ENCODE measurements around the gene TTC7B.

Gene TTC7B

DNA sequence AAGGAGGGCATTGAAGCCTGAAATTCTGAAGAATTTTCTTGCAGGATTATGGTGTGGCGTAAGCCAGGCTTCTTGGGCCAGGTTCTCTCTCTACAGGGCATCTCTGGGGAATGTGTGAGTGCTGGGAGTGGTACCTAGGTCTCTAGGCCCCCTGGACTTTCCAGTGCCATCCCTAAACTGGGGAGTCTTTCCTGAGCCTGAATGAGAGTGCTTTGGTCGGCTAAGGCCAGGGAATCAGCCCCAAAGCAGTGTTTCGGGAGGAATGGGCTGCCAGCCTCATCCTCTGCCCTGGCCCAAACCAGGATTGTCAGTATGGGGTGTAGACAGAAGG is 325.5 kb downstream of the TTC7B start:
- no peak overlapping the region for H3K4me3 ChIP-seq (ENCODE audit: low read depth, low read length)
- H3K36me3 ChIP-seq (ENCODE audit: control insufficient read depth, insufficient read depth, low read length) = no peaks in the 10 kb centered on the region
- H3K9ac ChIP-seq (ENCODE audit: low read depth, low read length) = no peak overlapping the region
- H3K9me3 ChIP-seq (ENCODE audit: control insufficient read depth, insufficient read depth, low read length) = no peaks in the 10 kb centered on the region
- H3K27ac ChIP-seq (ENCODE audit: low read depth, low read length) = no peak overlapping the region
- no peaks in the 10 kb centered on the region for H3K4me1 ChIP-seq (ENCODE audit: control insufficient read depth, insufficient read depth, low read length)
- H3K27me3 ChIP-seq (ENCODE audit: control insufficient read depth, insufficient read depth, low read length) = no peaks in the 10 kb centered on the region

DNA sequence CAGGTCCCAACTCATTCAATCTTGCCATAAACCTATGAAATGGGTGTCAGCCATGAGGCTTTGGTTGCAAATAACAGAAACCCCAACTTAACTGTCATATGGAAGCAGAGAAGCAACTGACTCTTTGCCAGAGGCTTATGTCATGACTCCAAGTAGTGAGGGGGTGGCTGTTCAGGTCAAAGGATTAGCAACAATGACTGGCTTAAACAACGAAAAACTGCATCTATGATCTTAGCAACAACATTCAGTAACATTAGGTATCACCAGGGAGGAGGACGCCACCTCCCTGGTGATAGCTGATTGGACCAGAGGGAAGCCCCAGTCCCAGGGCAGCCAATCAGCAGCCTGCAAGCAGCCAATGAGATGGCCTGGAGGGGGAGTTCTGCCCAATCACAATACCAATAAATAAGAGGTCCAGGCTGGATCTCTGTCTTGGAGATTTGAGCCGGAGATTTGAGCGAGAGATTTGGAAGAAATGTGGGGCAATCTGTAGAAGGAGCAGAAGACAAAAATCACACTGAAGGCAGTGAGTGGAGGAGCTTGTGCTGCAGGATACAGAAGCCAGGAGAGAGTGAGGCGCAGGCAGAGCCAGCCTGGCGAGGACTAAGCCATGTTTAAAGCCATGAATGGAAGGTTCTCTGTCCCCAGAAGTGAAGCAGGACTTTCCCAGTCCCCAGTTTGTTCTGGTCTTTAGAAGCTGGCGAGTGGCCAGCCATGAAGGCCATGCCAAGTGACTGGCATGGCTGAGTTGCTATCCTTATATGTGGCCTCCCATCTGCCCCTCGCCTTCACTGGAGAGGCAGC is 326.1 kb downstream of the TTC7B start:
- Histone ChIP-seq H3K27me3 (ENCODE audit: control insufficient read depth, insufficient read depth, low read length) (no peaks in the 10 kb centered on the region), H3K36me3 (ENCODE audit: control insufficient read depth, insufficient read depth, low read length) (no peaks in the 10 kb centered on the region), H3K9ac (ENCODE audit: low read depth, low read length) (no peak overlapping the region), H3K4me3 (ENCODE audit: low read depth, low read length) (no peak overlapping the region), H3K4me1 (ENCODE audit: control insufficient read depth, insufficient read depth, low read length) (no peaks in the 10 kb centered on the region), H3K9me3 (ENCODE audit: control insufficient read depth, insufficient read depth, low read length) (no peaks in the 10 kb centered on the region), H3K27ac (ENCODE audit: low read depth, low read length) (no peak overlapping the region)

DNA sequence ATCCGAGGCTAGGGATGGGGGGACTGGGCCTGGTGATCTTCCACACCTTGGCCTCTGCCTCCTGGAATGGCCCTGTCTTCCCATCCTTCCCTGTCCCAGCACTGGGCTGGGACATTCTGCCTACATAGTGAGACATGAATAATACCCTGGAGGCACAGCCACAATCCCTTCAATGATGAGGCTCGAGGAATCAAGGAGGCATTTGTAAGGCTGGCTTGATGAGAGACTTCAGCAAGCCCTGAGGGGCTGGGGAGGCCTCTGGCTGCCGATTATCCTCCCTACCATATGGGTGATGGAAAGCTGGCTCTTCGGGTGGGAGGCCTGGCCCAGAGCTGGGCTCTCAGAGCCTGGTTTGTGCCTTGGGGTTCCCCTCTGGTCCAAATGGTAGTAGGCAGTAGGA is 326.9 kb downstream of the TTC7B start:
- H3K4me3 ChIP-seq (ENCODE audit: low read depth, low read length) = no peak overlapping the region
- H3K9me3 ChIP-seq (ENCODE audit: control insufficient read depth, insufficient read depth, low read length) = no peaks in the 10 kb centered on the region
- no peaks in the 10 kb centered on the region for H3K4me1 ChIP-seq (ENCODE audit: control insufficient read depth, insufficient read depth, low read length)

DNA sequence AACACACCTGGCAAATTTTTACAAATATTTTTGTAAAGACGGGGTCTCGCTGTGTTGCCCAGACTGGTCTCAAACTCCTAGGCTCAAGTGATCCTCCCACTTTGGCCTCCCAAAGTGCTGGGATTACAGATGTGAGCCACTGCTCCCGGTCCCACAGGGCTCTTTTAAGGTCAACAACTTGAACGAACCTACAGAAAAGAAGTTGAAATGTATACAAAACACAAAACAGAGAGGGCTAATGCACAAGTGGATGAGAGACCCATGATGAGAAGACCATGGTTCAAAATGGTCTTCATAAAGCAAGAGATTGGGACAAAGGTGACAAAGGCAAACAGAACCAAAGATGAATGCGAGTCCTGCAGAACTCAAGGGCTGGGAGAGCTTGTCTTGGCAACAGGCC is 328.0 kb downstream of the TTC7B start:
- no peaks in the 10 kb centered on the region for H3K9me3 ChIP-seq (ENCODE audit: control insufficient read depth, insufficient read depth, low read length)
- no peak overlapping the region for H3K4me3 ChIP-seq (ENCODE audit: low read depth, low read length)
- H3K27me3 ChIP-seq (ENCODE audit: control insufficient read depth, insufficient read depth, low read length) = no peaks in the 10 kb centered on the region
- no peak overlapping the region for H3K9ac ChIP-seq (ENCODE audit: low read depth, low read length)
- H3K27ac ChIP-seq (ENCODE audit: low read depth, low read length) = no peak overlapping the region
- no peaks in the 10 kb centered on the region for H3K4me1 ChIP-seq (ENCODE audit: control insufficient read depth, insufficient read depth, low read length)
- no peaks in the 10 kb centered on the region for H3K36me3 ChIP-seq (ENCODE audit: control insufficient read depth, insufficient read depth, low read length)

More for the DNA sequence above, 326.9 kb downstream of the TTC7B start:
- no peaks in the 10 kb centered on the region for H3K27me3 ChIP-seq (ENCODE audit: control insufficient read depth, insufficient read depth, low read length)
- H3K9ac ChIP-seq (ENCODE audit: low read depth, low read length) = no peak overlapping the region
- H3K27ac ChIP-seq (ENCODE audit: low read depth, low read length) = no peak overlapping the region
- no peaks in the 10 kb centered on the region for H3K36me3 ChIP-seq (ENCODE audit: control insufficient read depth, insufficient read depth, low read length)

DNA sequence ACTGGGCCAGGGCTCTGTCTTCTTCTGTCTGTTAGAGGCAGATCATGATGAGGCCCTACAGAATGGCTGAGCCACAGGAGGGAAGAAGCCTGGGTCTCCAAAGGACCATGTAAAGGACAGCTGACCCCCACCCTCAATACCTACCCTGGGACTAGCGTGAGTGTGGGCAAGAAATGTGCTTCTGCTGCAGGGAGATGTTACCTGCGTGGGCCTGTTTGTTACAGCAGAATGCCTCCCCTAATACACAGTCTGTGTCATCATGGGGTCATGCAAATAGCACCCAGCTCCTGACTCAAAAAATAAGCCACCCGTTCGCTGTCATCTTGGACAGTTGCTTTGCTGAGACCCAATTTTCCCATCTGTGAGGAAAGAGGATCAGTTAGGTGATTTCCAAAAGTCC is 328.8 kb downstream of the TTC7B start:
- no peak overlapping the region for H3K27ac ChIP-seq (ENCODE audit: low read depth, low read length)
- H3K4me3 ChIP-seq (ENCODE audit: low read depth, low read length) = no peak overlapping the region
- no peaks in the 10 kb centered on the region for H3K4me1 ChIP-seq (ENCODE audit: control insufficient read depth, insufficient read depth, low read length)

GRCh38 chr14:90487031-90487430 is 329.2 kb downstream of the TTC7B start:
- H3K4me3 ChIP-seq (ENCODE audit: low read depth, low read length) = no peak overlapping the region
- H3K4me1 ChIP-seq (ENCODE audit: control insufficient read depth, insufficient read depth, low read length) = no peaks in the 10 kb centered on the region
- no peaks in the 10 kb centered on the region for H3K27me3 ChIP-seq (ENCODE audit: control insufficient read depth, insufficient read depth, low read length)
- H3K36me3 ChIP-seq (ENCODE audit: control insufficient read depth, insufficient read depth, low read length) = no peaks in the 10 kb centered on the region
- H3K9me3 ChIP-seq (ENCODE audit: control insufficient read depth, insufficient read depth, low read length) = no peaks in the 10 kb centered on the region
- no peak overlapping the region for H3K27ac ChIP-seq (ENCODE audit: low read depth, low read length)
- H3K9ac ChIP-seq (ENCODE audit: low read depth, low read length) = no peak overlapping the region

More for the DNA sequence above, 328.8 kb downstream of the TTC7B start:
- Histone ChIP-seq H3K27me3 (ENCODE audit: control insufficient read depth, insufficient read depth, low read length) (no peaks in the 10 kb centered on the region), H3K9me3 (ENCODE audit: control insufficient read depth, insufficient read depth, low read length) (no peaks in the 10 kb centered on the region), H3K36me3 (ENCODE audit: control insufficient read depth, insufficient read depth, low read length) (no peaks in the 10 kb centered on the region), H3K9ac (ENCODE audit: low read depth, low read length) (no peak overlapping the region)

DNA sequence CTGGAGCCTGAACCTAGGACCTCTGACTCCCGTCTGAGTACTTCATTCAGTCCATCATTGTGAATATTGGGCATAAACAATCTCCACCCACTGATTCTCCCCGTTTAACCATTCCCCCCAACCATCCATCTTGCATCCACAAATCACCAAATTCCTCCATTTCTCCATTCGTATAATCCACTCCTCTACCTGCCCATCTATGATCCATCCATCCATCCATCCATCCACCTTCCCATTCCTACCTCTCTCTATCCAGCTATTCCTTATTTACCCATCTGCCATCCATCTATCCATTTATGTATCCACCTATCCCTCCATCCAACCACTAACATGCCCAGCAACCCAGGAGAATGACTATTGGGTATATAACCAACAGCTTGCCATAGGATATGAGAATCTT is 331.9 kb downstream of the TTC7B start:
- Histone ChIP-seq H3K36me3 (ENCODE audit: control insufficient read depth, insufficient read depth, low read length) (no peaks in the 10 kb centered on the region), H3K9me3 (ENCODE audit: control insufficient read depth, insufficient read depth, low read length) (no peaks in the 10 kb centered on the region), H3K9ac (ENCODE audit: low read depth, low read length) (no peak overlapping the region), H3K27ac (ENCODE audit: low read depth, low read length) (no peak overlapping the region), H3K27me3 (ENCODE audit: control insufficient read depth, insufficient read depth, low read length) (no peaks in the 10 kb centered on the region), H3K4me3 (ENCODE audit: low read depth, low read length) (no peak overlapping the region), H3K4me1 (ENCODE audit: control insufficient read depth, insufficient read depth, low read length) (no peaks in the 10 kb centered on the region)

DNA sequence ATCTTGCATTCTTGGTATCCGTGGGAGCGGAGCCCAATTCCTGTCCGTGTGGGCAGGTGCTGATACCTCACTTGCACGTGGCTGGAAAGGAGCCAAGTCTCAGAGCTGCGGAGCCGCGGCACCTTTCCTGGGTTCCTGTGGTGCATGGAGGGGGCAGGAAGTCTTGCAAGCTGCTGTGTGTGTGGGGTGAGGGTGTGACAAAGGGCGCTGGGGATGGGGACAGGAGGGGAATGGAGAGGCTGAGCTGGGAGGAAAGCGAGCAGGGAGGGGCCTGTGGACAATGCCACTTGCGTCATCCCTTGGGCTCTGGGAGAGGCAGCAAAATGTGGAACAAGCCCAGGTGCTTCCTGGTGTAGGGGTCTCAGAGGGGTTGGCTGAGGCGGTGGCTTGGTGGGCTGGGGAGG is 332.7 kb downstream of the TTC7B start:
- no peak overlapping the region for H3K27ac ChIP-seq (ENCODE audit: low read depth, low read length)
- H3K4me1 ChIP-seq (ENCODE audit: control insufficient read depth, insufficient read depth, low read length) = no peaks in the 10 kb centered on the region
- H3K36me3 ChIP-seq (ENCODE audit: control insufficient read depth, insufficient read depth, low read length) = no peaks in the 10 kb centered on the region
- H3K9me3 ChIP-seq (ENCODE audit: control insufficient read depth, insufficient read depth, low read length) = no peaks in the 10 kb centered on the region
- H3K4me3 ChIP-seq (ENCODE audit: low read depth, low read length) = no peak overlapping the region
- no peak overlapping the region for H3K9ac ChIP-seq (ENCODE audit: low read depth, low read length)
- H3K27me3 ChIP-seq (ENCODE audit: control insufficient read depth, insufficient read depth, low read length) = no peaks in the 10 kb centered on the region

GRCh38 chr14:90483117-90483516 is 333.1 kb downstream of the TTC7B start:
- H3K4me3 ChIP-seq (ENCODE audit: low read depth, low read length) = no peak overlapping the region
- no peaks in the 10 kb centered on the region for H3K4me1 ChIP-seq (ENCODE audit: control insufficient read depth, insufficient read depth, low read length)
- no peaks in the 10 kb centered on the region for H3K27me3 ChIP-seq (ENCODE audit: control insufficient read depth, insufficient read depth, low read length)
- no peaks in the 10 kb centered on the region for H3K36me3 ChIP-seq (ENCODE audit: control insufficient read depth, insufficient read depth, low read length)
- no peak overlapping the region for H3K9ac ChIP-seq (ENCODE audit: low read depth, low read length)
- H3K9me3 ChIP-seq (ENCODE audit: control insufficient read depth, insufficient read depth, low read length) = no peaks in the 10 kb centered on the region
- no peak overlapping the region for H3K27ac ChIP-seq (ENCODE audit: low read depth, low read length)

- Histone ChIP-seq H3K27ac (ENCODE audit: low read depth, low read length) (no peak overlapping the region), H3K27me3 (ENCODE audit: control insufficient read depth, insufficient read depth, low read length) (no peaks in the 10 kb centered on the region), H3K9me3 (ENCODE audit: control insufficient read depth, insufficient read depth, low read length) (peaks cover 33% of the 10 kb centered on the region)
These were observed 340.9 kb downstream of the TTC7B start for GRCh38 chr14:90475298-90475697.

More at GRCh38 chr14:90475298-90475697, 340.9 kb downstream of the TTC7B start:
- Histone ChIP-seq H3K4me1 (ENCODE audit: control insufficient read depth, insufficient read depth, low read length) (no peaks in the 10 kb centered on the region), H3K4me3 (ENCODE audit: low read depth, low read length) (no peak overlapping the region), H3K36me3 (ENCODE audit: control insufficient read depth, insufficient read depth, low read length) (no peaks in the 10 kb centered on the region), H3K9ac (ENCODE audit: low read depth, low read length) (no peak overlapping the region)

All from HUES48 (cell line).